NCI-H526 (cell line): Measurements from ENCODE around the gene NACC2.

ENCODE experiments used
- DNase-seq, 2 experiments: peaks; one replicate each; lab custom pipeline; 2025; lab: John Stamatoyannopoulos, UW

Gene NACC2

GRCh38 chr9:136022731-136023409 is 72.2 kb downstream of the NACC2 start:
- DNase-seq, result no peak

- no peak for DNase-seq
Measured at GRCh38 chr9:136021872-136022681, 73.0 kb downstream of the NACC2 start.

- DNase-seq, result no peak
Measured at GRCh38 chr9:136021171-136021871, 73.8 kb downstream of the NACC2 start.

- no peak for DNase-seq
Measured at GRCh38 chr9:136020671-136021070, 74.4 kb downstream of the NACC2 start.

- no peak for DNase-seq
Measured at GRCh38 chr9:136020206-136020605, 74.9 kb downstream of the NACC2 start.

- DNase-seq, result no peak
Measured at GRCh38 chr9:136019681-136020060, 75.4 kb downstream of the NACC2 start.

- DNase-seq, result no peak
Measured at GRCh38 chr9:136019041-136019680, 75.9 kb downstream of the NACC2 start.

- no peak for DNase-seq
Measured at GRCh38 chr9:136018257-136019031, 76.6 kb downstream of the NACC2 start.

- no peak for DNase-seq
Measured at GRCh38 chr9:136017289-136018190, 77.5 kb downstream of the NACC2 start.

- DNase-seq, result no peak
Measured at GRCh38 chr9:136016572-136017288, 78.4 kb downstream of the NACC2 start.

GRCh38 chr9:136015656-136016571 is 79.2 kb downstream of the NACC2 start:
- no peak for DNase-seq

GRCh38 chr9:136014924-136015633 is 80.0 kb downstream of the NACC2 start:
- no peak for DNase-seq

- no peak for DNase-seq
Measured at GRCh38 chr9:136014147-136014923, 80.8 kb downstream of the NACC2 start.

- DNase-seq, result no peak
Measured at GRCh38 chr9:136013524-136014034, 81.5 kb downstream of the NACC2 start.

GRCh38 chr9:136013116-136013515 is 82.0 kb downstream of the NACC2 start:
- DNase-seq, result no peak

GRCh38 chr9:136012651-136013050 is 82.4 kb downstream of the NACC2 start:
- peak in 1 of 2 experiments; percentile 17 for DNase-seq
